HepG2 (cell line): Measurements from ENCODE around the gene EARS2. TPM values are rescaled to one million over a fixed set of nuclear protein-coding genes. Genes with fewer than 3 reads are reported as not detected.

ENCODE experiments used
- FOXK2 ChIP-seq: fragments of 450-650 bp; IDR thresholded peaks from 2 replicates; pipeline ENCODE4 v1.6.1; 2016
- GRHL1 ChIP-seq: sonication (generic); formaldehyde crosslinking; conservative IDR thresholded peaks from 2 replicates; pipeline ENCODE4 v1.8.0; 2022; ENCODE audit warnings: missing genetic modification reagents
- MAFK ChIP-seq, 2 experiments: IDR thresholded peaks in 1 of 2; conservative IDR thresholded peaks in 1 of 2; 2 replicates each; pipeline ENCODE4 v1.6.1; 2011; ENCODE audit warnings: improper control_type of control experiment in 2 of 2, low read length in 2 of 2
- NRL ChIP-seq: sonication (generic); formaldehyde crosslinking; IDR thresholded peaks from 2 replicates; pipeline ENCODE4 v1.5.0; 2020; ENCODE audit warnings: missing genetic modification reagents, mild to moderate bottlenecking, moderate library complexity, borderline replicate concordance
- SRY ChIP-seq: sonication (generic); formaldehyde crosslinking; IDR thresholded peaks from 2 replicates; pipeline ENCODE4 v1.8.0; 2022; ENCODE audit warnings: mild to moderate bottlenecking, missing genetic modification reagents
- THYN1 ChIP-seq: sonication (generic); formaldehyde crosslinking; IDR thresholded peaks from 2 replicates; pipeline ENCODE4 v1.8.1; 2023; ENCODE audit warnings: low read depth, mild to moderate bottlenecking, moderate library complexity, missing genetic modification reagents, borderline replicate concordance
- ZC3H13 ChIP-seq: sonication (generic); formaldehyde crosslinking; IDR thresholded peaks from 2 replicates; pipeline ENCODE4 v1.8.1; 2023; ENCODE audit warnings: mild to moderate bottlenecking, missing genetic modification reagents, moderate library complexity
- ZFP36L1 ChIP-seq: sonication (generic); formaldehyde crosslinking; IDR thresholded peaks from 2 replicates; pipeline ENCODE4 v1.8.0; 2022; ENCODE audit warnings: mild to moderate bottlenecking, missing genetic modification reagents, moderate library complexity
- ZMAT5 ChIP-seq: sonication (generic); formaldehyde crosslinking; IDR thresholded peaks from 2 replicates; pipeline ENCODE4 v1.5.0; 2020; ENCODE audit warnings: mild to moderate bottlenecking, low read depth, missing genetic modification reagents, borderline replicate concordance
- ZNF205 ChIP-seq: IDR thresholded peaks from 2 replicates; pipeline ENCODE4 v1.6.1; 2018; ENCODE audit warnings: missing biosample characterization, missing genetic modification reagents
- ZNF34 ChIP-seq: sonication (generic); formaldehyde crosslinking; IDR thresholded peaks from 2 replicates; pipeline ENCODE4 v1.4.0; 2020; ENCODE audit warnings: mild to moderate bottlenecking, missing genetic modification reagents, borderline replicate concordance
- ZNF580 ChIP-seq: IDR thresholded peaks from 2 replicates; pipeline ENCODE4 v1.6.1; 2016; ENCODE audit warnings: low read depth, borderline replicate concordance
- ZNF879 ChIP-seq: sonication (generic); formaldehyde crosslinking; IDR thresholded peaks from 2 replicates; pipeline ENCODE4 v1.8.1; 2023; ENCODE audit warnings: missing genetic modification reagents
- polyA plus RNA-seq, 8 experiments: library from polyadenylated mRNA; depleted of rRNA in 3 of 8; stranded (reverse) in 7 of 8; unstranded in 1 of 8; fragments of >200 nt; fragmentation: Illumina TruSeq in 4 of 8; extraction: Trizol in 4 of 8; gene quantifications; 2 replicates each; pipeline versions ENCODE4 v1.2.1 to v1.2.3, GENCODE V29; 2011 to 2016; ENCODE audit warnings: low read depth in 4 of 8, missing spikeins in 1 of 8, mixed read lengths in 1 of 8; ENCODE audit not compliant: insufficient read depth in 1 of 8
- total RNA-seq, 5 experiments: library from RNA; depleted of rRNA; stranded (reverse); fragments of >200 nt; fragmentation: Illumina TruSeq; extraction: Trizol; gene quantifications; 2 replicates each; pipeline ENCODE4 v1.2.3, GENCODE V29; 2016; ENCODE audit warnings: low read depth in 1 of 5
- TF ChIP-seq, protein P1 (sequence below): sonication (generic); formaldehyde crosslinking; conservative IDR thresholded peaks from 2 replicates; pipeline ENCODE4 v1.8.1; 2023; ENCODE audit warnings: missing genetic modification reagents
- TF ChIP-seq, protein P2 (sequence below): IDR thresholded peaks from 2 replicates; pipeline ENCODE4 v1.6.1; 2016; ENCODE audit warnings: mild to moderate bottlenecking
- TF ChIP-seq, protein P3 (sequence below): sonication (generic); formaldehyde crosslinking; IDR thresholded peaks from 2 replicates; pipeline ENCODE4 v1.4.0; 2020; ENCODE audit warnings: mild to moderate bottlenecking, low read depth, missing genetic modification reagents
- TF ChIP-seq, protein P4 (sequence below): sonication (generic); formaldehyde crosslinking; conservative IDR thresholded peaks from 2 replicates; pipeline ENCODE4 v1.4.0; 2020; ENCODE audit warnings: missing genetic modification reagents

Gene EARS2
- total and polyA plus RNA-seq, 2 of the 13 experiments (the other 11 are each of a cell fraction or from before 2014, with no cell fraction given), result 49.4 to 80.4 TPM

- TF ChIP-seq, protein P1, sequence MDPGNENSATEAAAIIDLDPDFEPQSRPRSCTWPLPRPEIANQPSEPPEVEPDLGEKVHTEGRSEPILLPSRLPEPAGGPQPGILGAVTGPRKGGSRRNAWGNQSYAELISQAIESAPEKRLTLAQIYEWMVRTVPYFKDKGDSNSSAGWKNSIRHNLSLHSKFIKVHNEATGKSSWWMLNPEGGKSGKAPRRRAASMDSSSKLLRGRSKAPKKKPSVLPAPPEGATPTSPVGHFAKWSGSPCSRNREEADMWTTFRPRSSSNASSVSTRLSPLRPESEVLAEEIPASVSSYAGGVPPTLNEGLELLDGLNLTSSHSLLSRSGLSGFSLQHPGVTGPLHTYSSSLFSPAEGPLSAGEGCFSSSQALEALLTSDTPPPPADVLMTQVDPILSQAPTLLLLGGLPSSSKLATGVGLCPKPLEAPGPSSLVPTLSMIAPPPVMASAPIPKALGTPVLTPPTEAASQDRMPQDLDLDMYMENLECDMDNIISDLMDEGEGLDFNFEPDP (CRISPR knock-in tag), result no peak
- TF ChIP-seq, protein P2, sequence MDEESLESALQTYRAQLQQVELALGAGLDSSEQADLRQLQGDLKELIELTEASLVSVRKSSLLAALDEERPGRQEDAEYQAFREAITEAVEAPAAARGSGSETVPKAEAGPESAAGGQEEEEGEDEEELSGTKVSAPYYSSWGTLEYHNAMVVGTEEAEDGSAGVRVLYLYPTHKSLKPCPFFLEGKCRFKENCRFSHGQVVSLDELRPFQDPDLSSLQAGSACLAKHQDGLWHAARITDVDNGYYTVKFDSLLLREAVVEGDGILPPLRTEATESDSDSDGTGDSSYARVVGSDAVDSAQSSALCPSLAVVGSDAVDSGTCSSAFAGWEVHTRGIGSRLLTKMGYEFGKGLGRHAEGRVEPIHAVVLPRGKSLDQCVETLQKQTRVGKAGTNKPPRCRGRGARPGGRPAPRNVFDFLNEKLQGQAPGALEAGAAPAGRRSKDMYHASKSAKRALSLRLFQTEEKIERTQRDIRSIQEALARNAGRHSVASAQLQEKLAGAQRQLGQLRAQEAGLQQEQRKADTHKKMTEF, result peak; percentile 100
- TF ChIP-seq ZFP36L1 (CRISPR knock-in tag) (peak; percentile 98), ZNF34 (CRISPR knock-in tag) (no peak), ZC3H13 (CRISPR knock-in tag) (0 out of 2 replicates have a peak, but pooled peaks have one; percentile 47), MAFK (conservative IDR thresholded peaks at IDR 0.05 in 1 of 2, IDR thresholded peaks at IDR 0.05 in 1 of 2; ENCODE audit: low read length in 2 of 2) (peak; percentile 66 to 81), THYN1 (CRISPR knock-in tag) (no peak), ZNF580 (CRISPR knock-in tag) (peak; percentile 96; the same call in 1 of the 2 replicates), NRL (no peak), SRY (CRISPR knock-in tag) (no peak), ZNF879 (CRISPR knock-in tag) (no peak), GRHL1 (CRISPR knock-in tag) (no peak), ZMAT5 (CRISPR knock-in tag) (no peak), ZNF205 (CRISPR knock-in tag) (0 out of 2 replicates have a peak, but pooled peaks have one; percentile 65), FOXK2 (peak; percentile 99)
- TF ChIP-seq, protein P3, sequence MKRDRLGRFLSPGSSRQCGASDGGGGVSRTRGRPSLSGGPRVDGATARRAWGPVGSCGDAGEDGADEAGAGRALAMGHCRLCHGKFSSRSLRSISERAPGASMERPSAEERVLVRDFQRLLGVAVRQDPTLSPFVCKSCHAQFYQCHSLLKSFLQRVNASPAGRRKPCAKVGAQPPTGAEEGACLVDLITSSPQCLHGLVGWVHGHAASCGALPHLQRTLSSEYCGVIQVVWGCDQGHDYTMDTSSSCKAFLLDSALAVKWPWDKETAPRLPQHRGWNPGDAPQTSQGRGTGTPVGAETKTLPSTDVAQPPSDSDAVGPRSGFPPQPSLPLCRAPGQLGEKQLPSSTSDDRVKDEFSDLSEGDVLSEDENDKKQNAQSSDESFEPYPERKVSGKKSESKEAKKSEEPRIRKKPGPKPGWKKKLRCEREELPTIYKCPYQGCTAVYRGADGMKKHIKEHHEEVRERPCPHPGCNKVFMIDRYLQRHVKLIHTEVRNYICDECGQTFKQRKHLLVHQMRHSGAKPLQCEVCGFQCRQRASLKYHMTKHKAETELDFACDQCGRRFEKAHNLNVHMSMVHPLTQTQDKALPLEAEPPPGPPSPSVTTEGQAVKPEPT, result peak; percentile 70; the same call in 1 of the 2 replicates
- TF ChIP-seq, protein P4, sequence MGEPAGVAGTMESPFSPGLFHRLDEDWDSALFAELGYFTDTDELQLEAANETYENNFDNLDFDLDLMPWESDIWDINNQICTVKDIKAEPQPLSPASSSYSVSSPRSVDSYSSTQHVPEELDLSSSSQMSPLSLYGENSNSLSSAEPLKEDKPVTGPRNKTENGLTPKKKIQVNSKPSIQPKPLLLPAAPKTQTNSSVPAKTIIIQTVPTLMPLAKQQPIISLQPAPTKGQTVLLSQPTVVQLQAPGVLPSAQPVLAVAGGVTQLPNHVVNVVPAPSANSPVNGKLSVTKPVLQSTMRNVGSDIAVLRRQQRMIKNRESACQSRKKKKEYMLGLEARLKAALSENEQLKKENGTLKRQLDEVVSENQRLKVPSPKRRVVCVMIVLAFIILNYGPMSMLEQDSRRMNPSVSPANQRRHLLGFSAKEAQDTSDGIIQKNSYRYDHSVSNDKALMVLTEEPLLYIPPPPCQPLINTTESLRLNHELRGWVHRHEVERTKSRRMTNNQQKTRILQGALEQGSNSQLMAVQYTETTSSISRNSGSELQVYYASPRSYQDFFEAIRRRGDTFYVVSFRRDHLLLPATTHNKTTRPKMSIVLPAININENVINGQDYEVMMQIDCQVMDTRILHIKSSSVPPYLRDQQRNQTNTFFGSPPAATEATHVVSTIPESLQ (CRISPR knock-in tag), result no peak
Measured at GRCh38 chr16:23539984-23540816, 16.9 kb downstream of the EARS2 start (continued).
